Effector memory CD8-positive, alpha-beta T cell (primary cell): ENCODE results near the gene IL19.

Experiments used
- ATAC-seq: fragments of 150-1000 bp; cut with Tn5 transposase; replicated peaks from 2 replicates; pipeline ENCODE4 v1.10.0; 2021; ENCODE audit warnings: mild to moderate bottlenecking, moderate library complexity
- DNase-seq, 3 experiments: peaks; one replicate each; pipeline ENCODE4 v3.0.0; 2021
- H3K27ac Mint-ChIP-seq, 2 donors: one replicate each; pipeline ENCODE4 v1.8.0; 2022; ENCODE audit warnings: mild to moderate bottlenecking in 2 of 2, mixed read lengths in 2 of 2, moderate library complexity in 2 of 2
- H3K27me3 Mint-ChIP-seq, 2 donors: one replicate each; pipeline ENCODE4 v1.8.0; 2022; ENCODE audit warnings: mixed read lengths in 2 of 2
- H3K36me3 Mint-ChIP-seq: one replicate; pipeline ENCODE4 v1.8.0; 2022; ENCODE audit warnings: mild to moderate bottlenecking, moderate library complexity, mixed read lengths; ENCODE audit not compliant: insufficient read depth
- H3K4me1 Mint-ChIP-seq, 2 donors: one replicate each; pipeline ENCODE4 v1.8.0; 2022; ENCODE audit warnings: low read depth in 2 of 2, mixed read lengths in 2 of 2
- H3K4me3 Mint-ChIP-seq, 2 donors: one replicate each; pipeline ENCODE4 v1.8.0; 2022; ENCODE audit warnings: mild to moderate bottlenecking in 2 of 2, mixed read lengths in 2 of 2, moderate library complexity in 2 of 2
- H3K9me3 Mint-ChIP-seq, 2 donors: one replicate each; pipeline ENCODE4 v1.8.0; 2022; ENCODE audit warnings: mixed read lengths in 2 of 2

IL19 gene

DNA sequence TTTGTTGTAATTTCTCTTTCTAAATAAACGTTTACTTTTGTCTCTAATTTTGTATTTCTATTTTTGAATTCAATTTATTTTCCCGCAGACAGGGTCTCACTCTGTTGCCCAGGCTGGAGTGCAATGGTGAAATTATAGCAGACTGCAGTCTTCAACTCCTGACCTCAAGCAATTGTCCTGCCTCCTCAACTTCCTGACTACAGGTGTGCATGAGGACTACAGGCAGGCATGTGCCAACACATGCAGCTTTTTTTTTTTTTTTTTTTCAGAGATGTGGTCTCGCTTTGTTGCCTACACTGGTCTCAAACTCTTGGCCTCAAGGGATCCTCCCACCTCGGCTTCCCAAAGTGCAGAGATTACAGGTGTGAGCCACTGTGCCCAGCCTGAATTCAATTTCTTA lies 58.2 kb downstream of the IL19 start:
- DNase-seq (no peak), ATAC-seq (peak; percentile 46)
- H3K27ac Mint-ChIP-seq = peak overlapping the region; percentile 33 to 77
- H3K36me3 Mint-ChIP-seq = peaks cover 3% of the 10 kb centered on the region
- no peaks in the 10 kb centered on the region for H3K27me3 Mint-ChIP-seq
- no peaks in the 10 kb centered on the region for H3K9me3 Mint-ChIP-seq
- H3K4me1 Mint-ChIP-seq = peaks cover 33 to 36% of the 10 kb centered on the region in 2 donors
- peak overlapping the region; percentile 44 to 65 for H3K4me3 Mint-ChIP-seq

DNA sequence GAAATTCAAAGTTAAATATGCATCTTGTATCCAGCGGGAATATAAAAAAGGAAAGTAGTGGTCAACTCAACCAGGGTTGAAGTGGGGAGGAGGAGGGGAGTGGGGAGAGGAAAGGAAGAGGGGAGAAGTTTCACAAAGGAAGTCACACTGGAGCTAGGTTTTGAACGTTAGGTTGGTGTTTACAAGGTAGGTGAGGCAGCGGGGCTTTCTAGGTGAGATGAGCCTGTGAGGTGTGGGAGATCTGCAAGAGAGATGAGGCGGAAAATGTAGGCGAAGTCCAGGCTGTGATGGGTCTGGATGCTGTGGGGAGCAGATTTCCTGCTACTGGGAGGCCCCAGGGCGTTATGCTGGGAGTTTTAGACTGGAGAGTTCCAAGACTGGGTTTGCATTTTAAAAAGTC lies 58.7 kb downstream of the IL19 start:
- H3K4me3 Mint-ChIP-seq = peak overlapping the region; percentile 44 to 65
- ATAC-seq (peak; percentile 84), DNase-seq (peak; percentile 8 to 15 (median 12))
- peak overlapping the region; percentile 33 to 77 for H3K27ac Mint-ChIP-seq
- H3K27me3 Mint-ChIP-seq = no peaks in the 10 kb centered on the region
- H3K36me3 Mint-ChIP-seq = peaks cover 3% of the 10 kb centered on the region
- no peaks in the 10 kb centered on the region for H3K9me3 Mint-ChIP-seq
- peaks cover 33 to 36% of the 10 kb centered on the region in 2 donors for H3K4me1 Mint-ChIP-seq

- Mint-ChIP-seq H3K27me3 (peaks cover 0 to 5% of the 10 kb centered on the region in 2 donors), H3K36me3 (peaks cover 3% of the 10 kb centered on the region), H3K4me3 (peak overlapping the region; percentile 44 to 65), H3K27ac (peak overlapping the region; percentile 33 to 77), H3K4me1 (peaks cover 31 to 36% of the 10 kb centered on the region in 2 donors), H3K9me3 (no peaks in the 10 kb centered on the region)
- DNase-seq (no peak), ATAC-seq (peak; percentile 51)
These were observed 59.3 kb downstream of the IL19 start for GRCh38 chr1:206829875-206830274.

DNA sequence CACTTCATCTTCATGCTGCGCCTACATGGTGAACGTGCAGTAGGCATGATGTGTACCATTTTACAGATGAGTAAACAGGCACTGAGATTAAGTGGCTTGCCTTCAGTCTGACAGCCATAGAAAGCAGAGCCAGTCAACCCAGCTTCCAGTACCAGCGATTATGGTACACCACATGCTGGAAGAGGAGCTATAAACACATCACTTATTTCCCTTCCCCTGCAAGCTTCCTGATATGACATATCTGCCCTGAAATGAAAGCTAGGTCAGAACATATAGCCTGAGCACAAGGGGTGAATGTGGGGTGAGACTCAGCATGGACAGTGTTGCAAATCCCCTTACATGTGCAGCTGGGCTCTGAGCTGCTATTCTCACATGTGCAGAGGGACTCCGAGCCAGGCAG lies 61.1 kb downstream of the IL19 start:
- Mint-ChIP-seq H3K27me3 (peaks cover 0 to 13% of the 10 kb centered on the region in 2 donors), H3K9me3 (no peaks in the 10 kb centered on the region), H3K36me3 (no peaks in the 10 kb centered on the region), H3K4me1 (peaks cover 31 to 36% of the 10 kb centered on the region in 2 donors), H3K4me3 (no peak overlapping the region), H3K27ac (no peak overlapping the region)
- ATAC-seq (no peak), DNase-seq (no peak)

DNA sequence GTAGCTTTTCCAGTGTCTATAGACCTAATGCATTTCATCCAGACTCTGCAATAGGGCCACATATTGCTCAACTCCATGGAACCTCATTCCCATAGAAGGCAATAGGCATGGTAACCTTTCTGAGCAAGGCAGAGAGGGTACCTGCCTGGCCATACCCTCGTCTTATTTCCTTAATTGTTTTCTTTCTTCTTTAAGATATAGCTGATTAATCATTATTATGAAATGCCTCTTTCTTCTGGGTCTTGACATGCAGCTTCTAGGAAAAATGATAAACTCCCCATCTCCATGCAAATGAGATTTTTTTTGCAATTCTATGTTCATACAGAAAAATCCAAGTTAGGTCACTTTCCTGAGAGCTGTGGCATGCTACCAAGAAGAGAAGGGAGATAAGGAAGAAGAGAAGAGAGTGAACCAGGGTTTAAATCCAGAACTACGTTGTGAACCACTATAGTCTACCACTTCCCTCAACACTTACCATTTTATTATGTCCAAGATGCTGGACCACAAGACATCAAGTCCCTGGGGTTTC lies 61.8 kb downstream of the IL19 start:
- Mint-ChIP-seq H3K27ac (no peak overlapping the region), H3K4me1 (peaks cover 29 to 36% of the 10 kb centered on the region in 2 donors)

DNA sequence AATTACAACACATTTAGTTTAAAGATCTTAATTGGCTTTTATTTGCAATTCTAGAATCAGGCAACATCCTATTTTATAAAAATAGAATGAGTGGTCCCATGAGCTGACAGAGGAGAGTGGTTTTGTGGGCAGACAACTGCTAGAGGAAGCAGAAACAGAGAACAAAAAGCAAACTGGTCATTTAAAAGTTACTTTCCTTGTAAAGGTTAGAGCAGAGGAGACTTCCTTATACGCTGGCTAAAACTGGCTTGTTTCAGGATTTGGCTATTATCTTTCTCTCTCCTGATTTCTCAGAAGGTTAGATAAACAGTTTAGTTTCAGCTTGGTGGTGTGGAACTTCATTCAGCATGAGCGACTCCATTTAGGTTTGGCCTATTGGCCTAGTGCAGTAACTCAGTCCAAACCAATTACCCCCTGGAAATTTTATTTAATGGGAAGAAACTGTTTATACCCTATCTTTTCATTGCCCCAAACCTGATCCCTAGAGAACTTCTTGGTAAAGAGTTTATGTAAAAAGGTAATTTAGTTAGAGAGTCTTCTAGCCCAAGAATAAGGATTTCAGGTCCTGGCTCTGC lies 62.6 kb downstream of the IL19 start:
- Mint-ChIP-seq H3K27me3 (peaks cover 8 to 22% of the 10 kb centered on the region in 2 donors), H3K4me1 (peaks cover 26 to 36% of the 10 kb centered on the region in 2 donors), H3K4me3 (no peak overlapping the region), H3K27ac (peak overlapping the region in 1 of 2 donors; percentile 39), H3K36me3 (no peaks in the 10 kb centered on the region), H3K9me3 (no peaks in the 10 kb centered on the region)
- no peak for ATAC-seq
- no peak for DNase-seq

More for the DNA sequence above, 61.8 kb downstream of the IL19 start:
- no peak overlapping the region for H3K4me3 Mint-ChIP-seq
- H3K9me3 Mint-ChIP-seq = no peaks in the 10 kb centered on the region
- ATAC-seq (no peak), DNase-seq (no peak)
- peaks cover 7 to 21% of the 10 kb centered on the region in 2 donors for H3K27me3 Mint-ChIP-seq
- no peaks in the 10 kb centered on the region for H3K36me3 Mint-ChIP-seq

GRCh38 chr1:206833801-206834200 lies 63.2 kb downstream of the IL19 start:
- H3K4me3 Mint-ChIP-seq = no peak overlapping the region
- H3K4me1 Mint-ChIP-seq = peaks cover 21 to 31% of the 10 kb centered on the region in 2 donors
- no peaks in the 10 kb centered on the region for H3K9me3 Mint-ChIP-seq
- H3K36me3 Mint-ChIP-seq = no peaks in the 10 kb centered on the region
- peak overlapping the region in 1 of 2 donors; percentile 39 for H3K27ac Mint-ChIP-seq
- peaks cover 8 to 23% of the 10 kb centered on the region in 2 donors for H3K27me3 Mint-ChIP-seq
- ATAC-seq = no peak
- DNase-seq = no peak

- H3K27ac Mint-ChIP-seq = no peak overlapping the region
- H3K9me3 Mint-ChIP-seq = no peaks in the 10 kb centered on the region
- DNase-seq (no peak), ATAC-seq (no peak)
- H3K4me3 Mint-ChIP-seq = no peak overlapping the region
- peaks cover 8 to 27% of the 10 kb centered on the region in 2 donors for H3K27me3 Mint-ChIP-seq
- H3K4me1 Mint-ChIP-seq = peaks cover 18 to 28% of the 10 kb centered on the region in 2 donors
- H3K36me3 Mint-ChIP-seq = no peaks in the 10 kb centered on the region
These were observed 63.6 kb downstream of the IL19 start for GRCh38 chr1:206834217-206834616.

GRCh38 chr1:206834711-206835110 lies 64.1 kb downstream of the IL19 start:
- Mint-ChIP-seq H3K36me3 (no peaks in the 10 kb centered on the region), H3K27me3 (peaks cover 8 to 32% of the 10 kb centered on the region in 2 donors), H3K27ac (no peak overlapping the region), H3K4me1 (peaks cover 13 to 23% of the 10 kb centered on the region in 2 donors), H3K9me3 (no peaks in the 10 kb centered on the region), H3K4me3 (no peak overlapping the region)
- ATAC-seq (no peak), DNase-seq (no peak)

- Mint-ChIP-seq H3K9me3 (no peaks in the 10 kb centered on the region), H3K27me3 (peaks cover 8 to 36% of the 10 kb centered on the region in 2 donors), H3K27ac (no peak overlapping the region), H3K4me1 (peaks cover 9 to 18% of the 10 kb centered on the region in 2 donors), H3K4me3 (no peak overlapping the region), H3K36me3 (no peaks in the 10 kb centered on the region)
- ATAC-seq (no peak), DNase-seq (no peak)
These were observed 64.6 kb downstream of the IL19 start for GRCh38 chr1:206835186-206835585.

GRCh38 chr1:206836111-206836510 lies 65.5 kb downstream of the IL19 start:
- DNase-seq (no peak), ATAC-seq (no peak)
- Mint-ChIP-seq H3K27me3 (peaks cover 8 to 40% of the 10 kb centered on the region in 2 donors), H3K4me3 (no peak overlapping the region), H3K4me1 (peaks cover 8 to 18% of the 10 kb centered on the region in 2 donors), H3K36me3 (no peaks in the 10 kb centered on the region), H3K9me3 (no peaks in the 10 kb centered on the region), H3K27ac (no peak overlapping the region)

- Mint-ChIP-seq H3K27me3 (peaks cover 8 to 50% of the 10 kb centered on the region in 2 donors), H3K27ac (no peak overlapping the region), H3K9me3 (no peaks in the 10 kb centered on the region), H3K4me1 (peaks cover 0 to 1% of the 10 kb centered on the region in 2 donors), H3K36me3 (no peaks in the 10 kb centered on the region), H3K4me3 (no peak overlapping the region)
- ATAC-seq (no peak), DNase-seq (no peak)
These were observed 68.5 kb downstream of the IL19 start for GRCh38 chr1:206839006-206839560.

- Mint-ChIP-seq H3K36me3 (no peaks in the 10 kb centered on the region), H3K9me3 (no peaks in the 10 kb centered on the region), H3K4me3 (no peak overlapping the region), H3K27me3 (peaks cover 8 to 47% of the 10 kb centered on the region in 2 donors), H3K27ac (no peak overlapping the region), H3K4me1 (peaks cover 0 to 1% of the 10 kb centered on the region in 2 donors)
- no peak for ATAC-seq
- DNase-seq = no peak
These were observed 69.3 kb downstream of the IL19 start for GRCh38 chr1:206839857-206840256.
